Skeletal muscle tissue (tissue), 4 donors: ENCODE measurements around the gene PIGM. TPM values are rescaled to one million over a fixed set of nuclear protein-coding genes. Genes with fewer than 3 reads are reported as not detected.

ENCODE experiments used
- H3K27ac ChIP-seq: one replicate; pipeline ENCODE4 v1.7.0; 2013; ENCODE audit warnings: mild to moderate bottlenecking, low read depth, low read length, inconsistent platforms
- H3K27me3 ChIP-seq, 3 donors: one replicate each; pipeline ENCODE4 v1.7.0; 2013; ENCODE audit warnings: low read length in 3 of 3; ENCODE audit not compliant: control insufficient read depth in 3 of 3, insufficient read depth in 3 of 3
- H3K36me3 ChIP-seq, 3 donors: one replicate each; pipeline ENCODE4 v1.7.0; 2013; ENCODE audit warnings: low read length in 3 of 3; ENCODE audit not compliant: control insufficient read depth in 3 of 3, insufficient read depth in 3 of 3
- H3K4me1 ChIP-seq, 3 donors: one replicate each; pipeline ENCODE4 v1.7.0; 2013; ENCODE audit warnings: low read length in 3 of 3, mild to moderate bottlenecking in 3 of 3; ENCODE audit not compliant: control insufficient read depth in 3 of 3, insufficient read depth in 3 of 3
- H3K4me3 ChIP-seq, 3 donors: one replicate each; pipeline ENCODE4 v1.7.0; 2013; ENCODE audit warnings: low read length in 3 of 3
- H3K9ac ChIP-seq, 3 donors: one replicate each; pipeline ENCODE4 v1.7.0; 2013; ENCODE audit warnings: low read length in 3 of 3, mild to moderate bottlenecking in 3 of 3, moderate library complexity in 2 of 3, low read depth in 1 of 3
- H3K9me3 ChIP-seq, 3 donors: one replicate each; pipeline ENCODE4 v1.7.0; 2013; ENCODE audit warnings: low read length in 3 of 3; ENCODE audit not compliant: control insufficient read depth in 3 of 3
- total RNA-seq: library from RNA; depleted of rRNA; stranded (reverse); fragments of >200 nt; gene quantifications from one replicate; pipeline ENCODE4 v1.2.3, GENCODE V29; 2014
- donor health status: Osteomylitis.

PIGM gene
- total RNA-seq, 1 donor from 2014 or later, result 3.1 TPM

DNA sequence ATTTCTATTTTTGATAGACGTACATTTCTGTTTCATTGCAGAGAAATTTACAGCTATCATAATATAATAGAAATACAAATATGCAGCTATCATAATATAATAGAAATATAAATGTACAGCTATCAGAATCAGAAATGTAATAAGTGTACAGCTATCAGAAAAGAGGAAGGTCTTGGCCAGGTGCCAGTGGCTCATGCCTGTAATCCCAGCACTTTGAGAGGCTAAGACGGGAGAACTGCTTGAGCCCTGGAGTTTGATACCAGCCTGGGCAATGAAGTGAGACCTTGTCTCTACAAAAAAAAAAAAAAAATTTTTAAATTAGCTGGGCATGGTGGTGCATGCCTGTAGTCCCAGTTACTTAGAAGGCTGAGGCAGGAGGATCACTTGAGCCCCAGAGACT lies 37.9 kb downstream of the PIGM start:
- Histone ChIP-seq H3K36me3 (no peaks in the 10 kb centered on the region), H3K4me1 (no peaks in the 10 kb centered on the region), H3K9ac (no peak overlapping the region), H3K9me3 (no peaks in the 10 kb centered on the region), H3K27ac (no peak overlapping the region), H3K4me3 (no peak overlapping the region), H3K27me3 (peaks cover 0 to 4% (median 2%) of the 10 kb centered on the region in 3 donors)

- Histone ChIP-seq H3K27me3 (peaks cover 0 to 4% (median 2%) of the 10 kb centered on the region in 3 donors), H3K4me1 (no peaks in the 10 kb centered on the region), H3K9me3 (no peaks in the 10 kb centered on the region), H3K9ac (no peak overlapping the region), H3K4me3 (no peak overlapping the region), H3K36me3 (no peaks in the 10 kb centered on the region), H3K27ac (no peak overlapping the region)
Observed at GRCh38 chr1:159992161-159992560, 39.6 kb downstream of the PIGM start.

DNA sequence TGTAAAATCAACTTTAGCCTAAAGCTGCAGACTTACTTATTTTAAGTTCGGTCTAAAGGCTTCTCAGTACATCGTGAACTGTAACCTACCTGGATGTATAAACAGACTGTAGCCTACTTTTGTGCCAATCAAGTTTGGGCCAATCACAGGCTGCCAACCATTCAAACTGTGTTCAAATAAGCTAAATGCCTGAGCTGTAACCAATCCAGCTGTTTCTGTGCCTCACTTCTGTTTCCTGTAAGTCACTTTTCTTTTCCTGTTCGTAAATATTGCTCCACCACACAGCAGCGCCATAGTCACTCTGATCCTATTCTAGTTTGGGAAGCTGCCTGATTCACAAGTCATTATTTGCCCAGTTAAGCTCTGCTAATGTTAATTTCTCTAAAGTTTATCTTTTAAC lies 40.3 kb downstream of the PIGM start:
- H3K4me1 ChIP-seq, result no peaks in the 10 kb centered on the region
- no peaks in the 10 kb centered on the region for H3K36me3 ChIP-seq
- H3K9ac ChIP-seq, result no peak overlapping the region
- H3K9me3 ChIP-seq, result no peaks in the 10 kb centered on the region
- peaks cover 0 to 4% (median 2%) of the 10 kb centered on the region in 3 donors for H3K27me3 ChIP-seq
- H3K4me3 ChIP-seq, result no peak overlapping the region
- H3K27ac ChIP-seq, result no peak overlapping the region

DNA sequence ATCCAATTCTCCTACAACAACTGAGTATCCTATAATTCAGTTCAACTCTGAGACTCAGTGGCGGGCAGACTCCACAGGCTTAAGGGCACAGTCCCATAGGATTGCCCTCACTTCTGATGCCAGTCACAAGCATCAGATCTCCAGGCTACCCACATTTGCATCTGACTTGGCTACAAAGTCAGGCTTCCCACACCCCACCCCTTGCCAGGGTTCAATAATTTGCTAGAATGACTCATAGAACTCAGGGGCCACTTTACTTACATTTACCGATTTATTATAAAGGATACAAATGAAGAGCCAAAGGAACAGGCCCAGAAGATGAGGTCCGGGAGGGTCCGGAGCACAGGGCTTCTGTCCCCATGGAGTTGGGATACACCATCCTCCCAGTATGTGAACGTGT lies 41.8 kb downstream of the PIGM start:
- Histone ChIP-seq H3K4me1 (no peaks in the 10 kb centered on the region), H3K36me3 (no peaks in the 10 kb centered on the region), H3K27ac (no peak overlapping the region), H3K9me3 (no peaks in the 10 kb centered on the region), H3K4me3 (no peak overlapping the region), H3K27me3 (peaks cover 0 to 4% (median 2%) of the 10 kb centered on the region in 3 donors), H3K9ac (no peak overlapping the region)

DNA sequence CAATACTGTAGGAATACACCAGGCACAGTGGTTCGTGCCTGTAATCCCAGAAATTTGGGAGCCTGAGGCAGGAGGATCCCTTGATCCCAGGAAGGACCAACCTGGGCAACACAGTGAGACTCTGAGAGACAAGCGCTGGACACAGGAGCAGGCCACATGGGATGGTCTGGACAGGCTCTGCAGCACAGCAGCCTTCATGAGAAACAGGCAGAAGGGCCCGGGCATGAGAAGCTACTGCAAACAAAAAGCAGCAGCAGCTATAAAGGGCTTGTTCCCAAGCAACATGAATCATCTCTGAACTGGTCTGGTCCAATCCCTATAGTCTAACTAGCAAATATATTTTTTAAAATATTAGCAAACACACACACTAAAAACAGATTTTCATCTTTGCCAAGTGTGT lies 42.2 kb downstream of the PIGM start:
- no peaks in the 10 kb centered on the region for H3K4me1 ChIP-seq
- H3K27me3 ChIP-seq, result peaks cover 0 to 4% (median 2%) of the 10 kb centered on the region in 3 donors
- H3K9ac ChIP-seq, result no peak overlapping the region
- no peak overlapping the region for H3K27ac ChIP-seq
- H3K4me3 ChIP-seq, result no peak overlapping the region
- H3K36me3 ChIP-seq, result no peaks in the 10 kb centered on the region
- no peaks in the 10 kb centered on the region for H3K9me3 ChIP-seq

GRCh38 chr1:159988006-159988405 lies 43.8 kb downstream of the PIGM start:
- H3K27me3 ChIP-seq, result peaks cover 2 to 4% (median 3%) of the 10 kb centered on the region in 3 donors
- no peaks in the 10 kb centered on the region for H3K36me3 ChIP-seq
- H3K9ac ChIP-seq, result no peak overlapping the region
- H3K4me1 ChIP-seq, result no peaks in the 10 kb centered on the region
- no peak overlapping the region for H3K27ac ChIP-seq
- H3K4me3 ChIP-seq, result no peak overlapping the region
- no peaks in the 10 kb centered on the region for H3K9me3 ChIP-seq

- Histone ChIP-seq H3K36me3 (no peaks in the 10 kb centered on the region), H3K4me3 (no peak overlapping the region), H3K4me1 (no peaks in the 10 kb centered on the region), H3K9ac (no peak overlapping the region), H3K9me3 (no peaks in the 10 kb centered on the region), H3K27ac (no peak overlapping the region), H3K27me3 (peaks cover 2 to 4% (median 3%) of the 10 kb centered on the region in 3 donors)
Observed at GRCh38 chr1:159987186-159987585, 44.6 kb downstream of the PIGM start.

GRCh38 chr1:159986531-159986930 lies 45.3 kb downstream of the PIGM start:
- H3K27me3 ChIP-seq, result peaks cover 2 to 4% (median 3%) of the 10 kb centered on the region in 3 donors
- no peaks in the 10 kb centered on the region for H3K36me3 ChIP-seq
- no peaks in the 10 kb centered on the region for H3K4me1 ChIP-seq
- H3K9ac ChIP-seq, result no peak overlapping the region
- H3K9me3 ChIP-seq, result no peaks in the 10 kb centered on the region
- no peak overlapping the region for H3K27ac ChIP-seq
- no peak overlapping the region for H3K4me3 ChIP-seq

- no peaks in the 10 kb centered on the region for H3K36me3 ChIP-seq
Observed at GRCh38 chr1:159986093-159986492, 45.7 kb downstream of the PIGM start.

GRCh38 chr1:159985473-159985872 lies 46.3 kb downstream of the PIGM start:
- Histone ChIP-seq H3K9me3 (no peaks in the 10 kb centered on the region), H3K36me3 (no peaks in the 10 kb centered on the region), H3K4me1 (no peaks in the 10 kb centered on the region), H3K9ac (no peak overlapping the region), H3K4me3 (no peak overlapping the region), H3K27ac (no peak overlapping the region), H3K27me3 (peaks cover 2 to 4% (median 3%) of the 10 kb centered on the region in 3 donors)

More at GRCh38 chr1:159986093-159986492, 45.7 kb downstream of the PIGM start:
- Histone ChIP-seq H3K9ac (no peak overlapping the region), H3K4me3 (no peak overlapping the region), H3K4me1 (no peaks in the 10 kb centered on the region), H3K27me3 (peaks cover 2 to 4% (median 3%) of the 10 kb centered on the region in 3 donors), H3K27ac (no peak overlapping the region), H3K9me3 (no peaks in the 10 kb centered on the region)

DNA sequence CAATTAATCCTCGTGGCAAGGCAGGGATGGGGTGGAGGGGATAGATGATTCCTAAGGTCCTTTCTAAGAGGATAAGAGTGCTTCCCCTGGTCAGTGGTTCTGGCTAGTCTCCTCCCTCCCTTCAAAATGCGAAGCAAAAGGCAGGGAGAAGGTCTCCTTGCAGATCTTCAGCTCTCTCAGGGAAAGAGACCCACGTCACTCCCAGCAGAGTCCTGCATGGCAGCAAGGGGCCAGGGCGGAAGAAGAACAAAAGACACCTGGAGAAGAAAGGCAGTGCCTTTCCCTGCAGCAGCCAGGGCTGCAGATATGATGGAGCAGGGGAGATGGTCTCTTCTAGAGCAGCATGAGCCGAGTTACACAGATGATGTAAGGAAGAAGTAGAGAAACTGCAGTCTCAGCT lies 48.1 kb downstream of the PIGM start:
- no peaks in the 10 kb centered on the region for H3K36me3 ChIP-seq
- no peak overlapping the region for H3K9ac ChIP-seq
- H3K4me1 ChIP-seq, result no peaks in the 10 kb centered on the region
- no peak overlapping the region for H3K4me3 ChIP-seq
- H3K9me3 ChIP-seq, result no peaks in the 10 kb centered on the region
- peaks cover 0 to 3% (median 0%) of the 10 kb centered on the region in 3 donors for H3K27me3 ChIP-seq
- H3K27ac ChIP-seq, result no peak overlapping the region
